HUES64 (cell line): ENCODE results near the gene BFAR.
"Not testable (repeated sequence)": the region's sequence is repeated elsewhere in the genome, so short reads cannot be mapped to it uniquely, and the experiment has no call there.

ENCODE experiments used
- H3K27ac ChIP-seq: 2 replicates; pipeline ENCODE4 v1.7.0; 2013; ENCODE audit warnings: low read depth, low read length, inconsistent platforms
- H3K27me3 ChIP-seq: 2 replicates; pipeline ENCODE4 v1.6.1; 2013; ENCODE audit warnings: mild to moderate bottlenecking, low read length; ENCODE audit not compliant: insufficient read depth
- H3K36me3 ChIP-seq: 2 replicates; pipeline ENCODE4 v1.6.1; 2013; ENCODE audit warnings: mild to moderate bottlenecking, low read length; ENCODE audit not compliant: insufficient read depth
- H3K4me1 ChIP-seq: 2 replicates; pipeline ENCODE4 v1.6.1; 2013; ENCODE audit warnings: mild to moderate bottlenecking, low read length, moderate library complexity; ENCODE audit not compliant: insufficient read depth
- H3K4me3 ChIP-seq: 2 replicates; pipeline ENCODE4 v1.5.1; 2013; ENCODE audit warnings: mild to moderate bottlenecking, low read length, moderate library complexity
- H3K9ac ChIP-seq: 2 replicates; pipeline ENCODE4 v1.6.1; 2013; ENCODE audit warnings: mild to moderate bottlenecking, low read depth, low read length
- H3K9me3 ChIP-seq: 2 replicates; pipeline ENCODE4 v1.6.1; 2013; ENCODE audit warnings: low read depth, low read length; ENCODE audit not compliant: insufficient read depth
- WGBS: fragments of 150-250, 120-280 bp; methylation state at CpG from one replicate; pipeline ENCODE4 v1.1.7; 2013; ENCODE audit warnings: missing lambda C conversion rate; 5-methylcytosine and 5-hydroxymethylcytosine counted together

Gene BFAR

GRCh38 chr16:14636951-14637240 lies 4.1 kb downstream of the BFAR start:
- H3K4me1 ChIP-seq: peaks cover 33% of the 10 kb centered on the region
- not testable (repeated sequence) for H3K9me3 ChIP-seq, H3K27me3 ChIP-seq
- H3K9ac ChIP-seq: peak overlapping the region; percentile 61
- peaks cover 29% of the 10 kb centered on the region for H3K36me3 ChIP-seq
- peak overlapping the region; percentile 100 for H3K27ac ChIP-seq
- H3K4me3 ChIP-seq: peak overlapping the region; percentile 3; the same call in 1 of the 2 replicates
- no CpG with 5 or more reads among the region's 1 CpG for WGBS

GRCh38 chr16:14640538-14640937 lies 7.8 kb downstream of the BFAR start:
- Histone ChIP-seq H3K4me1 (peaks cover 24% of the 10 kb centered on the region), H3K9me3 (no peaks in the 10 kb centered on the region), H3K27ac (peak overlapping the region; percentile 36; the same call in 1 of the 2 replicates), H3K27me3 (no peaks in the 10 kb centered on the region), H3K9ac (no peak overlapping the region), H3K36me3 (peaks cover 55% of the 10 kb centered on the region), H3K4me3 (no peak overlapping the region)
- WGBS: 92% methylated on average over 10 of the region's 10 CpGs

- peaks cover 61% of the 10 kb centered on the region for H3K36me3 ChIP-seq
- H3K9ac ChIP-seq: no peak overlapping the region
- no peaks in the 10 kb centered on the region for H3K27me3 ChIP-seq
- H3K4me3 ChIP-seq: no peak overlapping the region
- H3K27ac ChIP-seq: no peak overlapping the region
- no peaks in the 10 kb centered on the region for H3K9me3 ChIP-seq
- over 99% methylated on average over 8 of the region's 8 CpGs for WGBS
- H3K4me1 ChIP-seq: peaks cover 20% of the 10 kb centered on the region
Measured at GRCh38 chr16:14641206-14641605, 8.5 kb downstream of the BFAR start.

GRCh38 chr16:14641926-14642325 lies 9.2 kb downstream of the BFAR start:
- Histone ChIP-seq H3K4me3 (no peak overlapping the region), H3K36me3 (peaks cover 67% of the 10 kb centered on the region), H3K27ac (no peak overlapping the region), H3K9me3 (no peaks in the 10 kb centered on the region), H3K27me3 (no peaks in the 10 kb centered on the region), H3K9ac (no peak overlapping the region), H3K4me1 (peaks cover 18% of the 10 kb centered on the region)
- 93% methylated on average over 7 of the region's 7 CpGs for WGBS

- Histone ChIP-seq H3K9me3 (no peaks in the 10 kb centered on the region), H3K4me1 (no peaks in the 10 kb centered on the region), H3K27ac (no peak overlapping the region), H3K9ac (no peak overlapping the region), H3K4me3 (no peak overlapping the region), H3K27me3 (no peaks in the 10 kb centered on the region), H3K36me3 (peaks cover 88% of the 10 kb centered on the region)
- WGBS: 96% methylated on average over 10 of the region's 10 CpGs
Measured at GRCh38 chr16:14649816-14650215, 17.1 kb downstream of the BFAR start.

GRCh38 chr16:14650629-14651028 lies 17.9 kb downstream of the BFAR start:
- Histone ChIP-seq H3K9me3 (no peaks in the 10 kb centered on the region), H3K4me1 (no peaks in the 10 kb centered on the region), H3K9ac (no peak overlapping the region), H3K27ac (no peak overlapping the region), H3K4me3 (no peak overlapping the region), H3K36me3 (peaks cover 88% of the 10 kb centered on the region), H3K27me3 (no peaks in the 10 kb centered on the region)
- WGBS: 93% methylated on average over 6 of the region's 6 CpGs

GRCh38 chr16:14652726-14653125 lies 20.0 kb downstream of the BFAR start:
- no peaks in the 10 kb centered on the region for H3K9me3 ChIP-seq
- no peaks in the 10 kb centered on the region for H3K27me3 ChIP-seq
- no peak overlapping the region for H3K9ac ChIP-seq
- H3K4me3 ChIP-seq: no peak overlapping the region
- WGBS: 86% methylated on average over 1 of the region's 2 CpGs
- no peak overlapping the region for H3K27ac ChIP-seq
- no peaks in the 10 kb centered on the region for H3K4me1 ChIP-seq
- H3K36me3 ChIP-seq: peaks cover 89% of the 10 kb centered on the region

- H3K9ac ChIP-seq: no peak overlapping the region
- no peaks in the 10 kb centered on the region for H3K27me3 ChIP-seq
- 94% methylated on average over 2 of the region's 2 CpGs for WGBS
- H3K27ac ChIP-seq: no peak overlapping the region
- peaks cover 85% of the 10 kb centered on the region for H3K36me3 ChIP-seq
- H3K4me1 ChIP-seq: no peaks in the 10 kb centered on the region
- H3K4me3 ChIP-seq: no peak overlapping the region
- H3K9me3 ChIP-seq: no peaks in the 10 kb centered on the region
Measured at GRCh38 chr16:14658063-14658462, 25.3 kb downstream of the BFAR start.

- Histone ChIP-seq H3K4me3 (no peak overlapping the region), H3K9me3 (no peaks in the 10 kb centered on the region), H3K27ac (no peak overlapping the region), H3K27me3 (no peaks in the 10 kb centered on the region), H3K9ac (no peak overlapping the region), H3K4me1 (no peaks in the 10 kb centered on the region), H3K36me3 (peaks cover 62% of the 10 kb centered on the region)
- 94% methylated on average over 16 of the region's 16 CpGs for WGBS
Measured at GRCh38 chr16:14667347-14668266, 34.9 kb downstream of the BFAR start.

- 95% methylated on average over 4 of the region's 7 CpGs for WGBS
- H3K36me3 ChIP-seq: peaks cover 53% of the 10 kb centered on the region
Measured at GRCh38 chr16:14668556-14669223, 35.9 kb downstream of the BFAR start.

GRCh38 chr16:14669776-14670175 lies 37.0 kb downstream of the BFAR start:
- Histone ChIP-seq H3K27ac (no peak overlapping the region), H3K4me1 (no peaks in the 10 kb centered on the region), H3K9ac (no peak overlapping the region), H3K9me3 (no peaks in the 10 kb centered on the region), H3K36me3 (peaks cover 42% of the 10 kb centered on the region), H3K4me3 (no peak overlapping the region), H3K27me3 (no peaks in the 10 kb centered on the region)
- 94% methylated on average over 4 of the region's 4 CpGs for WGBS

More at GRCh38 chr16:14668556-14669223, 35.9 kb downstream of the BFAR start:
- Histone ChIP-seq H3K27me3 (no peaks in the 10 kb centered on the region), H3K27ac (no peak overlapping the region), H3K4me1 (no peaks in the 10 kb centered on the region), H3K9ac (no peak overlapping the region), H3K9me3 (no peaks in the 10 kb centered on the region), H3K4me3 (no peak overlapping the region)
